Measurements from ENCODE around the gene PCIF1. TPM values are rescaled to one million over a fixed set of nuclear protein-coding genes. Genes with fewer than 3 reads are reported as not detected.

Gene PCIF1
- polyA plus RNA-seq, 2 of the 4 experiments (the other 2 are of a cell fraction) = 19.7 to 21.6 TPM

DNA sequence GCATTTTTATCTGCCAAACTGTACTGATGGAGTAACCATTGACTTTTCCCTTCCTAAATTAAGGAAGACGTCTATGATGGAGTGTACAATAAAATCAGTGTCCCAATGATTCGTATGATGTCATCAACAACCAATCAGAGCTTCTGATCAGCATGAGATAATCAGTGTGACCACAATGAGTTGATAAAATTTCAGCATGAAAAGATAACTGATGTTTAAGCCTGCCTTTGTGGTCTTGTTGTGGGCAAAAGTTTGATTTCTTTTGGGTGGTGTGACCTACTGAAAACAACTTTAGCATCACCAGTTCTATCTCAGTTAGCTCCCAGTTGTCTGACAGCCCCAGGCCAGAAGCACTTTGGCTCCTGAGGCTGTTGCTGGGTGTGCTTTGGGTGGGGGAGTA lies 3.3 kb downstream of the PCIF1 start (continued):
- TF ChIP-seq, protein P1, sequence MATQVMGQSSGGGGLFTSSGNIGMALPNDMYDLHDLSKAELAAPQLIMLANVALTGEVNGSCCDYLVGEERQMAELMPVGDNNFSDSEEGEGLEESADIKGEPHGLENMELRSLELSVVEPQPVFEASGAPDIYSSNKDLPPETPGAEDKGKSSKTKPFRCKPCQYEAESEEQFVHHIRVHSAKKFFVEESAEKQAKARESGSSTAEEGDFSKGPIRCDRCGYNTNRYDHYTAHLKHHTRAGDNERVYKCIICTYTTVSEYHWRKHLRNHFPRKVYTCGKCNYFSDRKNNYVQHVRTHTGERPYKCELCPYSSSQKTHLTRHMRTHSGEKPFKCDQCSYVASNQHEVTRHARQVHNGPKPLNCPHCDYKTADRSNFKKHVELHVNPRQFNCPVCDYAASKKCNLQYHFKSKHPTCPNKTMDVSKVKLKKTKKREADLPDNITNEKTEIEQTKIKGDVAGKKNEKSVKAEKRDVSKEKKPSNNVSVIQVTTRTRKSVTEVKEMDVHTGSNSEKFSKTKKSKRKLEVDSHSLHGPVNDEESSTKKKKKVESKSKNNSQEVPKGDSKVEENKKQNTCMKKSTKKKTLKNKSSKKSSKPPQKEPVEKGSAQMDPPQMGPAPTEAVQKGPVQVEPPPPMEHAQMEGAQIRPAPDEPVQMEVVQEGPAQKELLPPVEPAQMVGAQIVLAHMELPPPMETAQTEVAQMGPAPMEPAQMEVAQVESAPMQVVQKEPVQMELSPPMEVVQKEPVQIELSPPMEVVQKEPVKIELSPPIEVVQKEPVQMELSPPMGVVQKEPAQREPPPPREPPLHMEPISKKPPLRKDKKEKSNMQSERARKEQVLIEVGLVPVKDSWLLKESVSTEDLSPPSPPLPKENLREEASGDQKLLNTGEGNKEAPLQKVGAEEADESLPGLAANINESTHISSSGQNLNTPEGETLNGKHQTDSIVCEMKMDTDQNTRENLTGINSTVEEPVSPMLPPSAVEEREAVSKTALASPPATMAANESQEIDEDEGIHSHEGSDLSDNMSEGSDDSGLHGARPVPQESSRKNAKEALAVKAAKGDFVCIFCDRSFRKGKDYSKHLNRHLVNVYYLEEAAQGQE (IDR thresholded peaks at IDR 0.05) = no peak
- no peak for TF ChIP-seq EHMT2 (IDR thresholded peaks at IDR 0.05; ENCODE audit: low read depth)
- TF ChIP-seq, protein P2, sequence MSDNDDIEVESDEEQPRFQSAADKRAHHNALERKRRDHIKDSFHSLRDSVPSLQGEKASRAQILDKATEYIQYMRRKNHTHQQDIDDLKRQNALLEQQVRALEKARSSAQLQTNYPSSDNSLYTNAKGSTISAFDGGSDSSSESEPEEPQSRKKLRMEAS (IDR thresholded peaks at IDR 0.05) = no peak
- no peak for TF ChIP-seq JUNB (IDR thresholded peaks at IDR 0.05)
- no peak for TF ChIP-seq HOXB5 (CRISPR knock-in tag; IDR thresholded peaks at IDR 0.05)
- no peak for TF ChIP-seq FOSB (CRISPR knock-in tag; IDR thresholded peaks at IDR 0.05)
- no peak for TF ChIP-seq ELK1 (IDR thresholded peaks at IDR 0.05; ENCODE audit: low read depth, low read length)

- Histone ChIP-seq H3K9me3 (no peaks in the 10 kb centered on the region), H3K4me3 (no peak overlapping the region), H3K4me2 (no peak overlapping the region), H3K4me1 (peaks cover 16% of the 10 kb centered on the region), H3K27ac (no peak overlapping the region)
- 0 out of 2 replicates have a peak, but pooled peaks have one; percentile 57 for TF ChIP-seq POLR2AphosphoS2 (conservative IDR thresholded peaks at IDR 0.05; ENCODE audit: low read length)
- peak; percentile 33 for TF ChIP-seq ZFP36 (IDR thresholded peaks at IDR 0.05; ENCODE audit: borderline replicate concordance, partially characterized antibody)
- TF ChIP-seq NFE2L2 (conservative IDR thresholded peaks at IDR 0.05; ENCODE audit: low read length) = no peak
- no peak for ATAC-seq
- DNase-seq (ENCODE audit: low read depth in 1 of 2, low spot score in 1 of 2) = no peak
- whole genome bisulfite sequencing (ENCODE audit: missing lambda C conversion rate) = 93% methylated on average over 11 of the region's 13 CpGs
- FAIRE-seq = no peak
- ChIA-PET POLR2A (no interaction called here), CTCF (interaction anchor here (0.9 to 3.2 kb wide), 6 partner anchors 10 to 49 kb away, joined by 3 to 22 read pairs (median 4); no protein-coding TSS in a partner anchor)
These were observed 4.4 kb downstream of the PCIF1 start for GRCh38 chr20:45938727-45939438.

DNA sequence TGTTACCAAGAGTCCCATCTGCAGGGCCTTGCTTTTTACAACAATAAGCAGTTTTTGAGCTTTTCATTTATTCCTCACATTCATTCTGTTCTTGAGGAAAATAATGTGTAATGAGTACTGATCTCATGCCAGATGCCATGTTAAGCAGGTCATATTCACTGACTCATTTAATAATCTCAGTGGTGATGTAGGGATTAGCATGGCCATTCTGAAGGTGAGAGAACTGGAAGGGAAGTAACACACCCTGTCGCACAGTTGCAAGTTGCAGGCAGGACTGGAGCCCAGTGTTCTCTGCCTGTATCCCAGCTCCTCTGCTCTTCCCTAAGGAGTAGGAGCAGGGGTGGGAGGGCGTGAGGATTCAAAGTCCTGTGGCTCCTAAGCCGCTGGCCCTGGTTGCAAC lies 5.6 kb downstream of the PCIF1 start:
- H3K27ac ChIP-seq = no peak overlapping the region
- H3K9me3 ChIP-seq = no peaks in the 10 kb centered on the region
- 88% methylated on average over 3 of the region's 3 CpGs for WGBS (ENCODE audit: missing lambda C conversion rate)
- ATAC-seq (no peak), DNase-seq (ENCODE audit: low read depth in 1 of 2, low spot score in 1 of 2) (no peak), FAIRE-seq (no peak)
- peaks cover 25% of the 10 kb centered on the region for H3K4me1 ChIP-seq
- CTCF ChIA-PET = interaction anchor here (1.0 to 1.8 kb wide), 6 partner anchors 13 to 141 kb away, joined by 3 to 10 read pairs (median 4); no protein-coding TSS in a partner anchor
- TF ChIP-seq, protein P3, sequence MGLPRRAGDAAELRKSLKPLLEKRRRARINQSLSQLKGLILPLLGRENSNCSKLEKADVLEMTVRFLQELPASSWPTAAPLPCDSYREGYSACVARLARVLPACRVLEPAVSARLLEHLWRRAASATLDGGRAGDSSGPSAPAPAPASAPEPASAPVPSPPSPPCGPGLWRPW (IDR thresholded peaks at IDR 0.05) = no peak
- peak; percentile 33 for TF ChIP-seq MAFK (IDR thresholded peaks at IDR 0.05; ENCODE audit: partially characterized antibody)
- TF ChIP-seq MYC (IDR thresholded peaks at IDR 0.05; ENCODE audit: borderline replicate concordance, low read length) = no peak
- no peak overlapping the region for H3K4me3 ChIP-seq
- H3K4me2 ChIP-seq = no peak overlapping the region
- POLR2A ChIA-PET = interaction anchor here (1.0 kb wide), 1 partner anchor 9 kb away, joined by 4 read pairs; no protein-coding TSS in a partner anchor

- Histone ChIP-seq H3K4me2 (no peak overlapping the region), H3K9me3 (no peaks in the 10 kb centered on the region), H3K4me1 (peaks cover 25% of the 10 kb centered on the region), H3K27ac (no peak overlapping the region), H3K4me3 (no peak overlapping the region)
- DNase-seq (ENCODE audit: low read depth in 1 of 2, low spot score in 1 of 2) (no peak), FAIRE-seq (no peak), ATAC-seq (no peak)
- WGBS (ENCODE audit: missing lambda C conversion rate) = 95% methylated on average over 12 of the region's 13 CpGs
- ChIA-PET CTCF (interaction anchor here (1.3 to 1.8 kb wide), 5 partner anchors 18 to 141 kb away, joined by 3 to 10 read pairs (median 4); no protein-coding TSS in a partner anchor), POLR2A (interaction anchor here (1.0 kb wide), 1 partner anchor 9 kb away, joined by 4 read pairs; no protein-coding TSS in a partner anchor)
- no peak for TF ChIP-seq ELK1 (IDR thresholded peaks at IDR 0.05; ENCODE audit: low read depth, low read length)
- TF ChIP-seq, protein P4, sequence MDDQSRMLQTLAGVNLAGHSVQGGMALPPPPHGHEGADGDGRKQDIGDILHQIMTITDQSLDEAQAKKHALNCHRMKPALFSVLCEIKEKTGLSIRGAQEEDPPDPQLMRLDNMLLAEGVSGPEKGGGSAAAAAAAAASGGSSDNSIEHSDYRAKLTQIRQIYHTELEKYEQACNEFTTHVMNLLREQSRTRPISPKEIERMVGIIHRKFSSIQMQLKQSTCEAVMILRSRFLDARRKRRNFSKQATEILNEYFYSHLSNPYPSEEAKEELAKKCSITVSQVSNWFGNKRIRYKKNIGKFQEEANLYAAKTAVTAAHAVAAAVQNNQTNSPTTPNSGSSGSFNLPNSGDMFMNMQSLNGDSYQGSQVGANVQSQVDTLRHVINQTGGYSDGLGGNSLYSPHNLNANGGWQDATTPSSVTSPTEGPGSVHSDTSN (IDR thresholded peaks at IDR 0.05) = no peak
- no peak for TF ChIP-seq SREBF2 (IDR thresholded peaks at IDR 0.05)
- no peak for TF ChIP-seq POLR2AphosphoS2 (conservative IDR thresholded peaks at IDR 0.05; ENCODE audit: low read length)
- no peak for TF ChIP-seq FOSL2 (IDR thresholded peaks at IDR 0.05)
- no peak for TF ChIP-seq FOSL2 (CRISPR knock-in tag; IDR thresholded peaks at IDR 0.05)
- TF ChIP-seq, protein P5, sequence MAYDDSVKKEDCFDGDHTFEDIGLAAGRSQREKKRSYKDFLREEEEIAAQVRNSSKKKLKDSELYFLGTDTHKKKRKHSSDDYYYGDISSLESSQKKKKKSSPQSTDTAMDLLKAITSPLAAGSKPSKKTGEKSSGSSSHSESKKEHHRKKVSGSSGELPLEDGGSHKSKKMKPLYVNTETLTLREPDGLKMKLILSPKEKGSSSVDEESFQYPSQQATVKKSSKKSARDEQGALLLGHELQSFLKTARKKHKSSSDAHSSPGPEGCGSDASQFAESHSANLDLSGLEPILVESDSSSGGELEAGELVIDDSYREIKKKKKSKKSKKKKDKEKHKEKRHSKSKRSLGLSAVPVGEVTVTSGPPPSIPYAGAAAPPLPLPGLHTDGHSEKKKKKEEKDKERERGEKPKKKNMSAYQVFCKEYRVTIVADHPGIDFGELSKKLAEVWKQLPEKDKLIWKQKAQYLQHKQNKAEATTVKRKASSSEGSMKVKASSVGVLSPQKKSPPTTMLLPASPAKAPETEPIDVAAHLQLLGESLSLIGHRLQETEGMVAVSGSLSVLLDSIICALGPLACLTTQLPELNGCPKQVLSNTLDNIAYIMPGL (CRISPR knock-in tag; IDR thresholded peaks at IDR 0.05; ENCODE audit: borderline replicate concordance) = no peak
These were observed 6.0 kb downstream of the PCIF1 start for GRCh38 chr20:45940469-45940868.

All from A549 (cell line).